DOHH2 (cell line): ENCODE results near the gene MYOF.

Experiments used
- H3F3A ChIP-seq: fragments of 200-600 bp; sonication (generic), shearing (Covaris generic); 2 replicates; pipeline ENCODE4 v1.6.0; 2016; ENCODE audit warnings: antibody characterized with exemption, mild to moderate bottlenecking; ENCODE audit not compliant: control insufficient read depth, insufficient read depth
- H3K27ac ChIP-seq: fragments of 200-600 bp; sonication (generic); 2 replicates; pipeline ENCODE4 v1.5.1; 2014; ENCODE audit warnings: low read depth, mild to moderate bottlenecking, low read length, moderate library complexity
- H3K27me3 ChIP-seq: fragments of 200-600 bp; sonication (generic); 2 replicates; pipeline ENCODE4 v1.6.1; 2014; ENCODE audit warnings: mild to moderate bottlenecking, low read length, mixed read lengths; ENCODE audit not compliant: control insufficient read depth
- H3K36me3 ChIP-seq: fragments of 200-600 bp; sonication (generic); 2 replicates; pipeline ENCODE4 v1.6.1; 2014; ENCODE audit warnings: mild to moderate bottlenecking, low read length, moderate library complexity, mixed read lengths; ENCODE audit not compliant: control insufficient read depth
- H3K4me1 ChIP-seq: fragments of 200-600 bp; sonication (generic); 2 replicates; pipeline ENCODE4 v1.6.1; 2014; ENCODE audit warnings: mild to moderate bottlenecking, low read length, mixed read lengths; ENCODE audit not compliant: control insufficient read depth
- H3K4me2 ChIP-seq: fragments of 200-600 bp; sonication (generic); 2 replicates; pipeline ENCODE4 v1.6.0; 2014; ENCODE audit warnings: mild to moderate bottlenecking, low read length, moderate library complexity
- H3K4me3 ChIP-seq: fragments of 200-600 bp; sonication (generic); 2 replicates; pipeline ENCODE4 v1.5.1; 2014; ENCODE audit warnings: mild to moderate bottlenecking, low read length, mixed read lengths
- H3K79me2 ChIP-seq: fragments of 200-600 bp; sonication (generic); 2 replicates; pipeline ENCODE4 v1.6.1; 2014; ENCODE audit warnings: mild to moderate bottlenecking, low read length, mixed read lengths; ENCODE audit not compliant: control insufficient read depth
- H3K9me2 ChIP-seq: fragments of 200-600 bp; sonication (generic); replicated peaks from 2 replicates; pipeline ENCODE4 v1.6.1; 2014; ENCODE audit warnings: mild to moderate bottlenecking, low read length, mixed read lengths; ENCODE audit not compliant: control insufficient read depth
- H3K9me3 ChIP-seq: fragments of 200-600 bp; sonication (generic); 2 replicates; pipeline ENCODE4 v1.6.1; 2014; ENCODE audit warnings: antibody characterized with exemption, low read length, mixed read lengths; ENCODE audit not compliant: control insufficient read depth, insufficient read depth
- H4K20me1 ChIP-seq: fragments of 200-600 bp; sonication (generic); 2 replicates; pipeline ENCODE4 v1.6.0; 2014; ENCODE audit warnings: low read depth, mild to moderate bottlenecking, antibody characterized with exemption, low read length, moderate library complexity; ENCODE audit not compliant: control insufficient read depth, insufficient read depth
- CTCF ChIP-seq: fragments of 200-600 bp; sonication (generic); IDR thresholded peaks from one replicate; pipeline ENCODE4 v1.5.1; 2014; ENCODE audit warnings: antibody characterized with exemption, mild to moderate bottlenecking, low read depth, low read length; ENCODE audit not compliant: poor library complexity, severe bottlenecking
- EZH2phosphoT487 ChIP-seq: fragments of 200-600 bp; sonication (generic); IDR thresholded peaks from 2 replicates; pipeline ENCODE4 v1.6.1; 2017; ENCODE audit warnings: borderline replicate concordance, mild to moderate bottlenecking, antibody characterized with exemption, low read length, moderate library complexity, mixed read lengths

MYOF gene

GRCh38 chr10:93296151-93296550 lies 186.0 kb downstream of the MYOF start:
- Histone ChIP-seq H3K27me3 (0 out of 2 replicates have a peak, but pooled peaks cover 6% of the 10 kb centered on the region), H3K9me3 (no peaks in the 10 kb centered on the region), H3K4me3 (no peak overlapping the region), H3K27ac (no peak overlapping the region), H3K79me2 (no peaks in the 10 kb centered on the region), H3K36me3 (no peaks in the 10 kb centered on the region), H3K4me2 (no peak overlapping the region), H3K4me1 (no peaks in the 10 kb centered on the region), H4K20me1 (no peaks in the 10 kb centered on the region), H3F3A (no peaks in the 10 kb centered on the region), H3K9me2 (no peaks in the 10 kb centered on the region)
- no peak for TF ChIP-seq EZH2phosphoT487
- no peak for TF ChIP-seq CTCF

- H3K27ac ChIP-seq = no peak overlapping the region
- H4K20me1 ChIP-seq = no peaks in the 10 kb centered on the region
- TF ChIP-seq EZH2phosphoT487 (no peak), CTCF (no peak)
- no peak overlapping the region for H3K4me2 ChIP-seq
- H3K4me3 ChIP-seq = no peak overlapping the region
- no peaks in the 10 kb centered on the region for H3K79me2 ChIP-seq
- H3F3A ChIP-seq = no peaks in the 10 kb centered on the region
- no peaks in the 10 kb centered on the region for H3K9me3 ChIP-seq
- no peaks in the 10 kb centered on the region for H3K36me3 ChIP-seq
- H3K9me2 ChIP-seq = no peaks in the 10 kb centered on the region
- 0 out of 2 replicates have a peak, but pooled peaks cover 3% of the 10 kb centered on the region for H3K27me3 ChIP-seq
- no peaks in the 10 kb centered on the region for H3K4me1 ChIP-seq
Observed at GRCh38 chr10:93293999-93294398, 188.1 kb downstream of the MYOF start.

GRCh38 chr10:93290661-93291354 lies 191.3 kb downstream of the MYOF start:
- Histone ChIP-seq H3K9me3 (no peaks in the 10 kb centered on the region), H3K36me3 (no peaks in the 10 kb centered on the region), H3K9me2 (no peaks in the 10 kb centered on the region), H3K4me3 (no peak overlapping the region), H3K27me3 (0 out of 2 replicates have a peak, but pooled peaks cover 3% of the 10 kb centered on the region), H3K79me2 (no peaks in the 10 kb centered on the region), H4K20me1 (no peaks in the 10 kb centered on the region), H3K4me2 (no peak overlapping the region), H3K27ac (no peak overlapping the region), H3F3A (no peaks in the 10 kb centered on the region), H3K4me1 (0 out of 2 replicates have a peak, but pooled peaks cover 2% of the 10 kb centered on the region)
- TF ChIP-seq EZH2phosphoT487 = no peak
- TF ChIP-seq CTCF = no peak
